Large intestine (tissue), 3 donors: Measurements from ENCODE around the gene CPNE6. TPM values are rescaled to one million over a fixed set of nuclear protein-coding genes. Genes with fewer than 3 reads are reported as not detected.
"Not testable (repeated sequence)": the region's sequence is repeated elsewhere in the genome, so short reads cannot be mapped to it uniquely, and the experiment has no call there.

ENCODE experiments used
- DNase-seq, 2 donors: peaks; one replicate each; pipeline versions ENCODE4 v3.0.0 to v3.0.0-alpha.2; 2013
- H3K27ac ChIP-seq: one replicate; pipeline ENCODE4 v1.5.1; 2013; ENCODE audit warnings: low read length
- H3K27me3 ChIP-seq: 2 replicates; pipeline ENCODE4 v1.6.1; 2013; ENCODE audit warnings: low read length; ENCODE audit not compliant: control insufficient read depth, insufficient read depth
- H3K36me3 ChIP-seq: 2 replicates; pipeline ENCODE4 v1.6.1; 2013; ENCODE audit warnings: low read length; ENCODE audit not compliant: control insufficient read depth, insufficient read depth
- H3K4me1 ChIP-seq: one replicate; pipeline ENCODE4 v1.6.1; 2013; ENCODE audit warnings: low read length; ENCODE audit not compliant: control insufficient read depth, insufficient read depth
- H3K4me3 ChIP-seq: one replicate; pipeline ENCODE4 v1.5.1; 2013; ENCODE audit warnings: low read length
- H3K9me3 ChIP-seq: one replicate; pipeline ENCODE4 v1.6.1; 2013; ENCODE audit warnings: mild to moderate bottlenecking, low read depth, low read length, moderate library complexity; ENCODE audit not compliant: control insufficient read depth
- WGBS: methylation state at CpG from one replicate; pipeline ENCODE4 v1.1.5; 2013; ENCODE audit warnings: low lambda C conversion rate; ENCODE audit not compliant: insufficient coverage; 5-methylcytosine and 5-hydroxymethylcytosine counted together
- polyA plus RNA-seq: library from polyadenylated mRNA; unstranded; fragments of 120-200 nt; gene quantifications from one replicate; pipeline ENCODE4 v1.2.1, GENCODE V29; 2013

Gene CPNE6
- polyA plus RNA-seq, 1 donor: 0.31 TPM

DNA sequence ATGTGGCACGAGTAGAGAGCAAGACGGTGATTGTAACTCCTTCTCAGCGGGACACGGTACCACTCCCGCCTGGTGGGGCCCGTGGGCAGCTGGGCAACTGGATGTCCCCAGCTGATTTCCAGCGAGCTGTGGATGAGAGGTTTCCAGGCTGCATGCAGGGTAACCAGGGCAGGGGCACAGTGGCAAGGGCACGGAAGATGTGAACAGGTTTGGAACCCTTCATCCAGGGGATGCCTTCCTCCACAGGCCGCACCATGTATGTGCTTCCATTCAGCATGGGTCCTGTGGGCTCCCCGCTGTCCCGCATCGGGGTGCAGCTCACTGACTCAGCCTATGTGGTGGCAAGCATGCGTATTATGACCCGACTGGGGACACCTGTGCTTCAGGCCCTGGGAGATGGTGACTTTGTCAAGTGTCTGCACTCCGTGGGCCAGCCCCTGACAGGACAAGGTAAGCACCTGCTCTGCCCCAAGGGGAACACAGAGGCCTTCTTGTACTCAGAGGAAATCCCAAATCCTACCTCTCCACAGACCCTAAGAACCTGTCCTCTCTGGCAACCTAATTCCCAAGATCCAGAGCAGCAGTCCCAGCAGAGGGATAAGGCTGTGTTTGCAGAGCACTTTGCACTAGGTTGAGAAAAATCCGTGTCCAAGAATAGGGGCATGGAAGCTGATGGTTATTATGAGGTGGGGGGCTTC lies 27.0 kb downstream of the CPNE6 start:
- H3K36me3 ChIP-seq: peaks cover 56% of the 10 kb centered on the region
- H3K4me3 ChIP-seq: no peak overlapping the region
- DNase-seq: no peak
- H3K4me1 ChIP-seq: peaks cover 20% of the 10 kb centered on the region
- H3K9me3 ChIP-seq: no peaks in the 10 kb centered on the region
- no peaks in the 10 kb centered on the region for H3K27me3 ChIP-seq
- no CpG with 5 or more reads among the region's 16 CpGs for WGBS
- no peak overlapping the region for H3K27ac ChIP-seq

GRCh38 chr14:24098927-24099813 lies 27.8 kb downstream of the CPNE6 start:
- H3K9me3 ChIP-seq: no peaks in the 10 kb centered on the region
- no CpG with 5 or more reads among the region's 17 CpGs for WGBS
- peaks cover 16% of the 10 kb centered on the region for H3K4me1 ChIP-seq
- no peak for DNase-seq
- no peak overlapping the region for H3K4me3 ChIP-seq
- H3K27me3 ChIP-seq: no peaks in the 10 kb centered on the region
- peaks cover 64% of the 10 kb centered on the region for H3K36me3 ChIP-seq
- H3K27ac ChIP-seq: no peak overlapping the region

DNA sequence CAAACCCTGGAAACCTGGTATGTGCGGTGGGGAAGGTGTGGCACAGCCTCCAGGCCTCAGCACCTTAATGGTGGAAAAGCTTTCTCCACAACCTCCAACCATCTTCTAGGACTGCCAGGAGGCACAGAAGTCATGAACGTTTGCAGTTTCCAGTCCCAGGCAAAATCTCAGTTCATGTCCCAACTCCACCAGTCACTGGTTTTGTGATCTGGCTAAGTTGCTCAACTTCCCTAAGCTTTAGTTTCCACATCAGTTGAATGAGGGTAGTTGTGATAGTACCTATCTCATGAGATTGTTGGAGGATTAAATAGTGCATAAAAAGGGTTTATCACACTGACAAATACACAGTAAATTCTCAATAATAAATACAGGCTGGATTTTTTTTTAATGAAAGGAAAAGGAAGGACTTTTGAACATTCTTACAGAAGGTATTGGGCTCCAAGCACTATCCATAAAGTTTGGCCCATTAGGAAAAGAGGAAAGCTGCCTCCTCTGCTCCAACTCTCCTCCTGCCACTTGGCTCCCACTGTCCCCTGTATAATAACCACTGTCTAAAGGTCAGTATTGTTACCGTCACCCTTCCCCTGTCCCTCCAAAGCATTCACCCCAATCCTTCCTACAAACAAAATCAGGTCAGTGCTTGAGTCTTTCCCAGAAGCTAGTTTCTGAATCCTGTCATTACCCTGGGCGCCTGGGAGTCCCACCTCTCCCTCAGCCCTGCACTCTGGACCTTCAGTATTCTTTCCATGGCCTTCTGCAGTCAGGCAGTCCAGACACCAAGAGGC lies 29.0 kb downstream of the CPNE6 start:
- Histone ChIP-seq H3K27me3 (no peaks in the 10 kb centered on the region), H3K4me1 (peaks cover 16% of the 10 kb centered on the region), H3K27ac (no peak overlapping the region), H3K4me3 (no peak overlapping the region), H3K36me3 (peaks cover 67% of the 10 kb centered on the region), H3K9me3 (no peaks in the 10 kb centered on the region)
- whole genome bisulfite sequencing: 29% methylated on average over 1 of the region's 4 CpGs
- no peak for DNase-seq

- Histone ChIP-seq H3K4me3 (no peak overlapping the region), H3K27ac (no peak overlapping the region), H3K9me3 (no peaks in the 10 kb centered on the region), H3K36me3 (peaks cover 67% of the 10 kb centered on the region), H3K27me3 (no peaks in the 10 kb centered on the region), H3K4me1 (peaks cover 11% of the 10 kb centered on the region)
- no peak for DNase-seq
- WGBS: no CpG with 5 or more reads among the region's 3 CpGs
Measured at GRCh38 chr14:24100982-24101494, 29.7 kb downstream of the CPNE6 start.

- H3K4me1 ChIP-seq: no peaks in the 10 kb centered on the region
- no peaks in the 10 kb centered on the region for H3K27me3 ChIP-seq
- no peak overlapping the region for H3K27ac ChIP-seq
- no peak overlapping the region for H3K4me3 ChIP-seq
- no peaks in the 10 kb centered on the region for H3K9me3 ChIP-seq
- WGBS: no CpG with 5 or more reads among the region's 7 CpGs
- peaks cover 60% of the 10 kb centered on the region for H3K36me3 ChIP-seq
- DNase-seq: no peak
Measured at GRCh38 chr14:24102357-24103048, 31.1 kb downstream of the CPNE6 start.

GRCh38 chr14:24103451-24103850 lies 32.1 kb downstream of the CPNE6 start:
- WGBS: no CpG with 5 or more reads among the region's 13 CpGs
- H3K27me3 ChIP-seq: no peaks in the 10 kb centered on the region
- H3K9me3 ChIP-seq: no peaks in the 10 kb centered on the region
- DNase-seq: no peak
- peaks cover 53% of the 10 kb centered on the region for H3K36me3 ChIP-seq
- H3K27ac ChIP-seq: no peak overlapping the region
- no peaks in the 10 kb centered on the region for H3K4me1 ChIP-seq
- no peak overlapping the region for H3K4me3 ChIP-seq

DNA sequence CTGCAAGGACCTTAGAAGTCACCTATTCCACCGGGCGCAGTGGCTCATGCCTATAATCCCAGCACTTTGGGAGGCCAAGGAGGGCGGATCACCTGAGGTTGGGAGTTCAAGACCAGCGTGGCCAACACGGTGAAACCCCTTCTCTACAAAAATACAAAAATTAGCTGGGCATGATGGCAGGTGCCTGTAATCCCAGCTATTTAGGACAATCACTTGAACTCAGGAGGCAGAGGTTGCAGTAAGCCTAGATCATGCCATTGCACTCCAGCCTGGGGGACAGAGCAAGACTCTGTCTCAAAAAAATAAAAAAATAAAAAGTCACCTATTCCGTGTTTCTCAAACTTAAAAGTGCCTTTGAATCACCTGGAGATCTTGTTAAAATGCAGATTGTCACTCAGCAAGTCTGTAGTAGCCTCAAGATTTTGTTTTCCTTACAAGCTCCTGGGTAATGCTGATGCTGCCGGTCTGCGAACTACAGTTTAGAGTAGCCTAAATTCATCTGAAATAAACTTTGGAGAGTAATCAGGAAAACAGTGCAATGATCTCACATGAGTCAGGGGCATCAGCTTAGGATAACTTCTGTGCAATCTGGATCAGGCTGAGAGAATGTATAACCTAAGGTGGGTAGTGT lies 34.4 kb downstream of the CPNE6 start:
- 67% methylated on average over 1 of the region's 8 CpGs for WGBS
- not testable (repeated sequence) for H3K4me3 ChIP-seq, H3K9me3 ChIP-seq, H3K27me3 ChIP-seq, H3K4me1 ChIP-seq, DNase-seq
- peak overlapping the region; percentile 14 for H3K27ac ChIP-seq
- H3K36me3 ChIP-seq: peaks cover 30% of the 10 kb centered on the region

- H3K27me3 ChIP-seq: no peaks in the 10 kb centered on the region
- H3K36me3 ChIP-seq: peaks cover 22% of the 10 kb centered on the region
- H3K9me3 ChIP-seq: no peaks in the 10 kb centered on the region
- no peak overlapping the region for H3K4me3 ChIP-seq
- peaks cover 12% of the 10 kb centered on the region for H3K4me1 ChIP-seq
- H3K27ac ChIP-seq: no peak overlapping the region
- WGBS: no CpG with 5 or more reads among the region's 4 CpGs
- DNase-seq: no peak
Measured at GRCh38 chr14:24106672-24107271, 35.4 kb downstream of the CPNE6 start.

GRCh38 chr14:24108336-24108874 lies 37.0 kb downstream of the CPNE6 start:
- WGBS: 0% methylated on average over 1 of the region's 5 CpGs
- H3K4me1 ChIP-seq: peaks cover 14% of the 10 kb centered on the region
- H3K4me3 ChIP-seq: no peak overlapping the region
- H3K27ac ChIP-seq: peak overlapping the region; percentile 27
- DNase-seq: no peak
- peaks cover 11% of the 10 kb centered on the region for H3K36me3 ChIP-seq
- no peaks in the 10 kb centered on the region for H3K9me3 ChIP-seq
- H3K27me3 ChIP-seq: no peaks in the 10 kb centered on the region
